ENCODE measurements around the gene PNMA6A.
"Not testable (repeated sequence)": the region's sequence is repeated elsewhere in the genome, so short reads cannot be mapped to it uniquely, and the experiment has no call there.

Gene PNMA6A

GRCh38 chrX:153061732-153062131, 10.5 kb upstream of the PNMA6A start:
- FAIRE-seq (no peak), DNase-seq (ENCODE audit: insufficient read length, low spot score) (peak; percentile 53)
- TF ChIP-seq POLR2A (IDR thresholded peaks at IDR 0.05; ENCODE audit: low read depth, low read length): no peak

GRCh38 chrX:153063315-153063714, 8.9 kb upstream of the PNMA6A start:
- no peak for FAIRE-seq
- TF ChIP-seq POLR2A (IDR thresholded peaks at IDR 0.05; ENCODE audit: low read depth, low read length): no peak
- DNase-seq (ENCODE audit: insufficient read length, low spot score): no peak

GRCh38 chrX:153064061-153064460, 8.2 kb upstream of the PNMA6A start:
- FAIRE-seq (no peak), DNase-seq (ENCODE audit: insufficient read length, low spot score) (no peak)
- TF ChIP-seq POLR2A (IDR thresholded peaks at IDR 0.05; ENCODE audit: low read depth, low read length): no peak

- FAIRE-seq (no peak), DNase-seq (ENCODE audit: insufficient read length, low spot score) (peak; percentile 42)
- TF ChIP-seq POLR2A (IDR thresholded peaks at IDR 0.05; ENCODE audit: low read depth, low read length): no peak
Measured at GRCh38 chrX:153065389-153065788, 6.9 kb upstream of the PNMA6A start.

- not testable (repeated sequence) for FAIRE-seq; DNase-seq (ENCODE audit: insufficient read length, low spot score)
Measured at GRCh38 chrX:153066402-153066801, 5.9 kb upstream of the PNMA6A start.

GRCh38 chrX:153073331-153073730, 1.1 kb downstream of the PNMA6A start:
- DNase-seq (ENCODE audit: insufficient read length, low spot score); FAIRE-seq: not testable (repeated sequence)

GRCh38 chrX:153074262-153074899, 2.1 kb downstream of the PNMA6A start:
- TF ChIP-seq POLR2A (IDR thresholded peaks at IDR 0.05; ENCODE audit: low read depth, low read length): no peak
- DNase-seq (ENCODE audit: insufficient read length, low spot score) (no peak), FAIRE-seq (no peak)

- TF ChIP-seq POLR2A (IDR thresholded peaks at IDR 0.05; ENCODE audit: low read depth, low read length): no peak
- no peak for FAIRE-seq
- DNase-seq (ENCODE audit: insufficient read length, low spot score): no peak
Measured at GRCh38 chrX:153074935-153075334, 2.7 kb downstream of the PNMA6A start.

GRCh38 chrX:153075366-153075765, 3.1 kb downstream of the PNMA6A start:
- FAIRE-seq (no peak), DNase-seq (ENCODE audit: insufficient read length, low spot score) (no peak)
- no peak for TF ChIP-seq POLR2A (IDR thresholded peaks at IDR 0.05; ENCODE audit: low read depth, low read length)

- not testable (repeated sequence) for DNase-seq (ENCODE audit: insufficient read length, low spot score); FAIRE-seq
Measured at GRCh38 chrX:153077437-153078135, 5.3 kb downstream of the PNMA6A start.

- FAIRE-seq; DNase-seq (ENCODE audit: insufficient read length, low spot score): not testable (repeated sequence)
Measured at GRCh38 chrX:153083238-153083923, 11.1 kb downstream of the PNMA6A start.

- no peak for FAIRE-seq
- TF ChIP-seq POLR2A (IDR thresholded peaks at IDR 0.05; ENCODE audit: low read depth, low read length): no peak
- no peak for DNase-seq (ENCODE audit: insufficient read length, low spot score)
Measured at GRCh38 chrX:153102418-153102817, 30.2 kb downstream of the PNMA6A start.

- not testable (repeated sequence) for FAIRE-seq; DNase-seq (ENCODE audit: insufficient read length, low spot score)
Measured at GRCh38 chrX:153104959-153105358, 32.7 kb downstream of the PNMA6A start.

- DNase-seq (ENCODE audit: insufficient read length, low spot score); FAIRE-seq: not testable (repeated sequence)
Measured at GRCh38 chrX:153106092-153106801, 34.0 kb downstream of the PNMA6A start.

GRCh38 chrX:153110735-153111134, 38.5 kb downstream of the PNMA6A start:
- DNase-seq (ENCODE audit: insufficient read length, low spot score); FAIRE-seq: not testable (repeated sequence)

- DNase-seq (ENCODE audit: insufficient read length, low spot score); FAIRE-seq: not testable (repeated sequence)
Measured at GRCh38 chrX:153113851-153114250, 41.6 kb downstream of the PNMA6A start.

- not testable (repeated sequence) for DNase-seq (ENCODE audit: insufficient read length, low spot score); FAIRE-seq
Measured at GRCh38 chrX:153117754-153118153, 45.5 kb downstream of the PNMA6A start.

- DNase-seq (ENCODE audit: insufficient read length, low spot score); FAIRE-seq: not testable (repeated sequence)
Measured at GRCh38 chrX:153120230-153120629, 48.0 kb downstream of the PNMA6A start.

- FAIRE-seq; DNase-seq (ENCODE audit: insufficient read length, low spot score): not testable (repeated sequence)
Measured at GRCh38 chrX:153123468-153123867, 51.2 kb downstream of the PNMA6A start.
